ENCODE results near the gene DHRSX.

DNA sequence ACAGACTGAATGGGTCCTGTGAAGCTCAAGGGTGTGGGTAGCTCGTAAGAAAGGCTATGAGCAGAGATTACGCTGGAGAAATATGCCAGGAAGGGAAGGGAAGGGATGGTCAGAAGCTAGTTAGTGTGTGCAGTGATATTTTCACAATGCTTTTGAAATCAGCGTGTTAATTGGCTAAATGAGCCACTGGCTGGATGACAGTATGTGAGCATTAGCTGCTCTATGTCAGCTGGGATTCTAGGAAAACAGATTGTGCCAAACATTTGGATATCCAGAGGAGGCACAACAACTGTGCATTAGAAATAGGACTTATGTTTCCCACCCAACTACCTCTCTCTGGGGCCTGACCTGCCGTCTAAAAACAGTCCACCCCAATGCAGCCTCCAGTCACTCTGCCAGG is 168.5 kb downstream of the DHRSX start:
- TF ChIP-seq, protein P1, sequence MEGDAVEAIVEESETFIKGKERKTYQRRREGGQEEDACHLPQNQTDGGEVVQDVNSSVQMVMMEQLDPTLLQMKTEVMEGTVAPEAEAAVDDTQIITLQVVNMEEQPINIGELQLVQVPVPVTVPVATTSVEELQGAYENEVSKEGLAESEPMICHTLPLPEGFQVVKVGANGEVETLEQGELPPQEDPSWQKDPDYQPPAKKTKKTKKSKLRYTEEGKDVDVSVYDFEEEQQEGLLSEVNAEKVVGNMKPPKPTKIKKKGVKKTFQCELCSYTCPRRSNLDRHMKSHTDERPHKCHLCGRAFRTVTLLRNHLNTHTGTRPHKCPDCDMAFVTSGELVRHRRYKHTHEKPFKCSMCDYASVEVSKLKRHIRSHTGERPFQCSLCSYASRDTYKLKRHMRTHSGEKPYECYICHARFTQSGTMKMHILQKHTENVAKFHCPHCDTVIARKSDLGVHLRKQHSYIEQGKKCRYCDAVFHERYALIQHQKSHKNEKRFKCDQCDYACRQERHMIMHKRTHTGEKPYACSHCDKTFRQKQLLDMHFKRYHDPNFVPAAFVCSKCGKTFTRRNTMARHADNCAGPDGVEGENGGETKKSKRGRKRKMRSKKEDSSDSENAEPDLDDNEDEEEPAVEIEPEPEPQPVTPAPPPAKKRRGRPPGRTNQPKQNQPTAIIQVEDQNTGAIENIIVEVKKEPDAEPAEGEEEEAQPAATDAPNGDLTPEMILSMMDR (IDR thresholded peaks at IDR 0.05) = no peak
- TF ChIP-seq POLR2A (IDR thresholded peaks at IDR 0.05) = no peak
